Caco-2 (cell line): ENCODE data around the gene MTMR11. TPM values are rescaled to one million over a fixed set of nuclear protein-coding genes. Genes with fewer than 3 reads are reported as not detected.

ENCODE experiments used
- BruUV-seq: library from RNA; stranded (reverse); fragments of 400-500 nt; replicated peaks from 2 replicates; lab custom pipeline; 2021; lab: Mats Ljungman, UMichigan
- CTCF ChIA-PET: fragments of 300-600 bp; sonication (Branson Sonifier 250); formaldehyde crosslinking; loops from one replicate; lab custom pipeline; 2022; ENCODE audit warnings: antibody characterized with exemption; lab: Charles Lee
- POLR2A ChIA-PET: fragments of 300-600 bp; sonication (Branson Sonifier 250); formaldehyde crosslinking; loops from one replicate; lab custom pipeline; 2022; ENCODE audit warnings: antibody characterized with exemption; lab: Charles Lee
- DNase-seq, 2 experiments: peaks; one replicate each; pipeline versions ENCODE4 v3.0.0 to v3.0.0-alpha.2; 2020 to 2022
- H3K27me3 ChIP-seq: replicated peaks from 2 replicates; pipeline ENCODE4 v1.6.0; 2011; ENCODE audit warnings: low read length; ENCODE audit not compliant: control insufficient read depth, insufficient read depth
- H3K36me3 ChIP-seq: 2 replicates; pipeline ENCODE4 v1.5.1; 2011; ENCODE audit warnings: low read length; ENCODE audit not compliant: control insufficient read depth, insufficient read depth
- H3K4me1 ChIP-seq: fragments of 250-450 bp; sonication (Bioruptor Pico); 2 replicates; pipeline ENCODE4 v1.5.1; 2020; ENCODE audit warnings: mild to moderate bottlenecking
- H3K4me3 ChIP-seq: 2 replicates; pipeline ENCODE4 v1.5.1; 2011; ENCODE audit warnings: low read depth, mild to moderate bottlenecking, control low read depth, low read length
- H3K9me3 ChIP-seq: fragments of 250-450 bp; sonication (Bioruptor Pico); 2 replicates; pipeline ENCODE4 v1.5.1; 2020; ENCODE audit warnings: mild to moderate bottlenecking, moderate library complexity
- H3K27ac Mint-ChIP-seq: one replicate; pipeline ENCODE4 v1.8.0; 2022; ENCODE audit warnings: mixed read lengths; ENCODE audit not compliant: unreplicated experiment
- H3K27me3 Mint-ChIP-seq: one replicate; pipeline ENCODE4 v1.8.0; 2022; ENCODE audit warnings: mixed read lengths; ENCODE audit not compliant: insufficient read depth, unreplicated experiment
- H3K36me3 Mint-ChIP-seq: one replicate; pipeline ENCODE4 v1.8.0; 2022; ENCODE audit warnings: mild to moderate bottlenecking, mixed read lengths; ENCODE audit not compliant: insufficient read depth, unreplicated experiment
- H3K4me1 Mint-ChIP-seq: one replicate; pipeline ENCODE4 v1.8.0; 2022; ENCODE audit warnings: low read depth, mixed read lengths; ENCODE audit not compliant: unreplicated experiment
- H3K4me3 Mint-ChIP-seq: one replicate; pipeline ENCODE4 v1.8.0; 2022; ENCODE audit warnings: mild to moderate bottlenecking, moderate library complexity, mixed read lengths; ENCODE audit not compliant: unreplicated experiment
- H3K9me3 Mint-ChIP-seq: one replicate; pipeline ENCODE4 v1.8.0; 2022; ENCODE audit warnings: mixed read lengths; ENCODE audit not compliant: unreplicated experiment
- CTCF ChIP-seq, 2 experiments: fragments of 200-600 bp in 1 of 2; IDR thresholded peaks; 1 replicate in 1 of 2; 2 replicates in 1 of 2; pipeline versions ENCODE4 v1.5.1 to v1.8.0; 2011 to 2022; ENCODE audit warnings: antibody characterized with exemption in 1 of 2, control low read depth in 1 of 2, inconsistent platforms in 1 of 2, low read depth in 1 of 2, low read length in 1 of 2, mild to moderate bottlenecking in 1 of 2, moderate library complexity in 1 of 2; ENCODE audit not compliant: insufficient read depth in 1 of 2, severe bottlenecking in 1 of 2, unreplicated experiment in 1 of 2
- intact Hi-C: fragments of 100-400 bp; cut with micrococcal nuclease; formaldehyde crosslinking; loops from one replicate; pipeline ENCODE4 v1.10.0; 2022; ENCODE audit not compliant: unreplicated experiment
- total RNA-seq: library from RNA; stranded (reverse); gene quantifications from 2 replicates; pipeline ENCODE4 v1.2.3, GENCODE V29; 2022

The MTMR11 gene
- total RNA-seq, 1 experiment from 2014 or later: 2.2 TPM

- intact Hi-C loops: no loop called here
- H3K9me3 ChIP-seq: no peaks in the 10 kb centered on the region
- no peaks in the 10 kb centered on the region for H3K36me3 ChIP-seq
- H3K4me1 Mint-ChIP-seq: peaks cover 19% of the 10 kb centered on the region
- no peak for DNase-seq
- no peak for TF ChIP-seq CTCF (IDR thresholded peaks at IDR 0.05; ENCODE audit: insufficient read depth in 1 of 2, low read depth in 1 of 2, low read length in 1 of 2, severe bottlenecking in 1 of 2, unreplicated experiment in 1 of 2)
- H3K4me1 ChIP-seq: peaks cover 12% of the 10 kb centered on the region
- H3K4me3 ChIP-seq: no peak overlapping the region
- H3K27me3 ChIP-seq: no peaks in the 10 kb centered on the region
- no TSS peak for BruUV-seq
- POLR2A ChIA-PET: no interaction called here
- CTCF ChIA-PET: no interaction called here
- H3K4me3 Mint-ChIP-seq: no peak overlapping the region
- no peaks in the 10 kb centered on the region for H3K27me3 Mint-ChIP-seq
- H3K36me3 Mint-ChIP-seq: peaks cover 6% of the 10 kb centered on the region
- H3K27ac Mint-ChIP-seq: no peak overlapping the region
- no peaks in the 10 kb centered on the region for H3K9me3 Mint-ChIP-seq
Observed at GRCh38 chr1:149914545-149914944, 22.1 kb downstream of the MTMR11 start.

- BruUV-seq: no TSS peak
- ChIA-PET CTCF (no interaction called here), POLR2A (no interaction called here)
- Histone ChIP-seq H3K27me3 (no peaks in the 10 kb centered on the region), H3K36me3 (no peaks in the 10 kb centered on the region), H3K9me3 (no peaks in the 10 kb centered on the region), H3K4me3 (no peak overlapping the region), H3K4me1 (peaks cover 33% of the 10 kb centered on the region)
- intact Hi-C loops: no loop called here
- Mint-ChIP-seq H3K9me3 (no peaks in the 10 kb centered on the region), H3K4me1 (peaks cover 37% of the 10 kb centered on the region), H3K4me3 (no peak overlapping the region), H3K27me3 (no peaks in the 10 kb centered on the region), H3K36me3 (peaks cover 5% of the 10 kb centered on the region), H3K27ac (peak overlapping the region; percentile 45)
- DNase-seq: no peak
- TF ChIP-seq CTCF (IDR thresholded peaks at IDR 0.05; ENCODE audit: insufficient read depth in 1 of 2, low read depth in 1 of 2, low read length in 1 of 2, severe bottlenecking in 1 of 2, unreplicated experiment in 1 of 2): no peak
Observed at GRCh38 chr1:149906570-149907075, 30.1 kb downstream of the MTMR11 start.

GRCh38 chr1:149903836-149904491, 32.7 kb downstream of the MTMR11 start:
- intact Hi-C loops: no loop called here
- Histone ChIP-seq H3K27me3 (no peaks in the 10 kb centered on the region), H3K4me1 (peaks cover 27% of the 10 kb centered on the region), H3K4me3 (no peak overlapping the region), H3K36me3 (no peaks in the 10 kb centered on the region), H3K9me3 (no peaks in the 10 kb centered on the region)
- ChIA-PET POLR2A (interaction anchor here (1.5 kb wide), 1 partner anchor 16 kb away, joined by 10 read pairs; a partner anchor contains a TSS), CTCF (no interaction called here)
- BruUV-seq: no TSS peak
- TF ChIP-seq CTCF (IDR thresholded peaks at IDR 0.05; ENCODE audit: insufficient read depth in 1 of 2, low read depth in 1 of 2, low read length in 1 of 2, severe bottlenecking in 1 of 2, unreplicated experiment in 1 of 2): no peak
- H3K27me3 Mint-ChIP-seq: no peaks in the 10 kb centered on the region
- H3K4me1 Mint-ChIP-seq: peaks cover 44% of the 10 kb centered on the region
- no peak overlapping the region for H3K27ac Mint-ChIP-seq
- H3K36me3 Mint-ChIP-seq: peaks cover 16% of the 10 kb centered on the region
- DNase-seq: peak; percentile 55 to 66
- no peak overlapping the region for H3K4me3 Mint-ChIP-seq
- H3K9me3 Mint-ChIP-seq: no peaks in the 10 kb centered on the region
